Measurements from ENCODE around the gene CSDE1. TPM values are rescaled to one million over a fixed set of nuclear protein-coding genes. Genes with fewer than 3 reads are reported as not detected.

The CSDE1 gene
- total RNA-seq, 1 donor from 2014 or later = 538 TPM

GRCh38 chr1:114668373-114668772 lies 89.4 kb downstream of the CSDE1 start:
- Mint-ChIP-seq H3K4me1 (ENCODE audit: unreplicated experiment) (peaks cover 16% of the 10 kb centered on the region), H3K27ac (ENCODE audit: unreplicated experiment) (no peak overlapping the region), H3K27me3 (ENCODE audit: unreplicated experiment) (peaks cover 3% of the 10 kb centered on the region), H3K36me3 (ENCODE audit: low read depth, unreplicated experiment) (no peaks in the 10 kb centered on the region), H3K4me3 (ENCODE audit: unreplicated experiment) (no peak overlapping the region), H3K9me3 (ENCODE audit: unreplicated experiment) (no peaks in the 10 kb centered on the region)
- TF ChIP-seq, protein P1, sequence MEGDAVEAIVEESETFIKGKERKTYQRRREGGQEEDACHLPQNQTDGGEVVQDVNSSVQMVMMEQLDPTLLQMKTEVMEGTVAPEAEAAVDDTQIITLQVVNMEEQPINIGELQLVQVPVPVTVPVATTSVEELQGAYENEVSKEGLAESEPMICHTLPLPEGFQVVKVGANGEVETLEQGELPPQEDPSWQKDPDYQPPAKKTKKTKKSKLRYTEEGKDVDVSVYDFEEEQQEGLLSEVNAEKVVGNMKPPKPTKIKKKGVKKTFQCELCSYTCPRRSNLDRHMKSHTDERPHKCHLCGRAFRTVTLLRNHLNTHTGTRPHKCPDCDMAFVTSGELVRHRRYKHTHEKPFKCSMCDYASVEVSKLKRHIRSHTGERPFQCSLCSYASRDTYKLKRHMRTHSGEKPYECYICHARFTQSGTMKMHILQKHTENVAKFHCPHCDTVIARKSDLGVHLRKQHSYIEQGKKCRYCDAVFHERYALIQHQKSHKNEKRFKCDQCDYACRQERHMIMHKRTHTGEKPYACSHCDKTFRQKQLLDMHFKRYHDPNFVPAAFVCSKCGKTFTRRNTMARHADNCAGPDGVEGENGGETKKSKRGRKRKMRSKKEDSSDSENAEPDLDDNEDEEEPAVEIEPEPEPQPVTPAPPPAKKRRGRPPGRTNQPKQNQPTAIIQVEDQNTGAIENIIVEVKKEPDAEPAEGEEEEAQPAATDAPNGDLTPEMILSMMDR (IDR thresholded peaks at IDR 0.05; ENCODE audit: unreplicated experiment) = no peak
- no peak for DNase-seq (ENCODE audit: low spot score)

- TF ChIP-seq, protein P1 (IDR thresholded peaks at IDR 0.05; ENCODE audit: unreplicated experiment) = no peak
- H3K4me1 Mint-ChIP-seq (ENCODE audit: unreplicated experiment) = peaks cover 16% of the 10 kb centered on the region
- DNase-seq (ENCODE audit: low spot score) = no peak
- H3K27me3 Mint-ChIP-seq (ENCODE audit: unreplicated experiment) = peaks cover 3% of the 10 kb centered on the region
- no peaks in the 10 kb centered on the region for H3K9me3 Mint-ChIP-seq (ENCODE audit: unreplicated experiment)
- H3K27ac Mint-ChIP-seq (ENCODE audit: unreplicated experiment) = no peak overlapping the region
- no peak overlapping the region for H3K4me3 Mint-ChIP-seq (ENCODE audit: unreplicated experiment)
- H3K36me3 Mint-ChIP-seq (ENCODE audit: low read depth, unreplicated experiment) = no peaks in the 10 kb centered on the region
Measured at GRCh38 chr1:114666954-114667353, 90.8 kb downstream of the CSDE1 start.

Other genes starting within 250 kb of the CSDE1 start
- 36.2 TPM for gene TRIM33, start 246.8 kb downstream of the CSDE1 start, total RNA-seq (ENCODE audit: unreplicated experiment)
- gene BCAS2, start 176.4 kb downstream of the CSDE1 start, total RNA-seq (ENCODE audit: unreplicated experiment) = 45.6 TPM
- gene DENND2C, start 87.9 kb downstream of the CSDE1 start, total RNA-seq (ENCODE audit: unreplicated experiment) = 7.7 TPM
- not detected for gene AMPD1, start 62.4 kb downstream of the CSDE1 start, total RNA-seq (ENCODE audit: unreplicated experiment)
- gene NRAS, start 41.2 kb downstream of the CSDE1 start, total RNA-seq (ENCODE audit: unreplicated experiment) = 74.0 TPM
- gene SIKE1, start 22.7 kb upstream of the CSDE1 start, total RNA-seq (ENCODE audit: unreplicated experiment) = 49.1 TPM
- not detected for gene SYCP1, start 96.9 kb upstream of the CSDE1 start, total RNA-seq (ENCODE audit: unreplicated experiment)